ENCODE data around the gene PROX2.

Gene PROX2

GRCh38 chr14:74841230-74842207, 34.4 kb downstream of the PROX2 start:
- DNase-seq = no peak

GRCh38 chr14:74840603-74841030, 35.3 kb downstream of the PROX2 start:
- no peak for DNase-seq

DNA sequence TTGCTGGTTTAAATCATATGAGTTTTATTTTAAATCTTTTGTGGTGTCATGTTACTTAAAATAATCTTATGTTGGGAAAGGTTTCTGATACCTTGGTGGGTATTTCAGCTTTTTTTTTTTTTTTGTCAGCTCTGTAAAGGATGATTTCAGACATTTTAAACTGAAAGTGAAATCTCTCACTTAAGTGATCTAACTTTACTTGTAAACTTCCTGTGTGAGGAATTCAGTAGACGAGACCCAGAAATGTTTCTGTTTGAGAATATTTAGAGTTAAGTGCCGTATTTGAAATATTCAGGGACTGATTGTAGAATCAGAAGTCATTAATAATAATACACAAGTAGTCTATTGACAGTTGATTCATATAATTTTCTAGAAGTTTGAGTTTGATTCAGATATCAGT, 37.8 kb downstream of the PROX2 start:
- no peak for DNase-seq

- DNase-seq = no peak
These were observed 39.5 kb downstream of the PROX2 start for GRCh38 chr14:74836251-74836960.

GRCh38 chr14:74835645-74836250, 40.2 kb downstream of the PROX2 start:
- DNase-seq = no peak

GRCh38 chr14:74834692-74835392, 41.1 kb downstream of the PROX2 start:
- DNase-seq = no peak

- DNase-seq = no peak
These were observed 43.1 kb downstream of the PROX2 start for GRCh38 chr14:74832849-74833248.

GRCh38 chr14:74829251-74829650, 46.7 kb downstream of the PROX2 start:
- no peak for DNase-seq

- no peak for DNase-seq
These were observed 49.4 kb downstream of the PROX2 start for GRCh38 chr14:74826574-74826973.

All from femur (tissue), 1 donor.